DMS 273 (cell line): ENCODE data around the gene SNRPA.
"Not testable (repeated sequence)": the region's sequence is repeated elsewhere in the genome, so short reads cannot be mapped to it uniquely, and the experiment has no call there.

Experiments
- DNase-seq: peaks from one replicate; lab custom pipeline; 2025; ENCODE audit not compliant: unreplicated experiment; lab: John Stamatoyannopoulos, UW

SNRPA gene

GRCh38 chr19:40721140-40721486 is 29.9 kb upstream of the SNRPA start:
- DNase-seq: no peak

GRCh38 chr19:40721936-40722661 is 28.9 kb upstream of the SNRPA start:
- DNase-seq: no peak

DNA sequence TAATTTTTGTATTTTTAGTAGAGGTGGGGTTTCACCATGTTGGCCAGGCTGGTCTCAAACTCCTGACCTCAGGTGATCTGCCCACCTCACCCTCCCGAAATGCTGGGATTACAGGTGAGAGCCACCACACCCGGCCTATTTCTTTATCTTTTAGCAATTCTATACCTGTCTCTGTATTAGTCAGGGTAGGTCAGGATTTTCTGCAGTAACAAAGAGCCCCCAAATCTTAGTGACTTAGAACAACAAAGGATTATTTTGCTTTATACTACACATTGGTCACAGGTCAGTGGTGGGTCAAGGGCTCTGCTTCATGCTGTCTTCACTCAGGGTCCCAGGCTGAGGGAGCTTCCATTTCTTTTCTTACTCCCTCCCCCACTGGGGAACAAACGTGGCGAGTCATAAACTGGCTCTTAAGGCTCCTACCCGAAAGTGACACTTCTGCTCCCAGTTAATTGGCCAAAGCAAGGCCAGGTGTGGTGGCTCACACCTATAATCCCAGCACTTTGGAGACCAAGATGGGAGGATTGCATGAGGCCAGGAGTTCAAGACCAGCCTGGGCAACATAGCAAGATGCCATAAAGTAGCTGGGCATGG is 27.2 kb upstream of the SNRPA start:
- DNase-seq: no peak

DNA sequence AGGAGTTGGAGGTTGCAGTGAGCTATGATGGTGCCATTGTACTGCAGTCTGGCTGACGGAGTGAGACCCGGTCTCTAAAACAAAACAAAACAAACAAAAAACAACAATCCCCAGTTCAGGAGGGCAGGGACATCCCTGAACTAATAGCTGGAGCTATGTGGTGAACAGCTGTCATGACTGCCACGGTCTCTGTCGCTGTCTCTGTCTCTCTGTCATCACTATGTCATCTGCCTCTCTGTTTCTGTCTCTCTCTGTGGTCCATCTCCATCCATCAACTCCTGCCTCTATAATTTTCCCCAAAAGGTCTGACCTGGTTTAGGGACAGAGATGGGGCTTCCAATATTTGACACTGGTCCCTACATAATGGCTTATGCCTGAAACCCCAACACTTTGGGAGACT is 26.7 kb upstream of the SNRPA start:
- DNase-seq: no peak

- no peak for DNase-seq
Measured at GRCh38 chr19:40724855-40725254, 26.1 kb upstream of the SNRPA start.

DNA sequence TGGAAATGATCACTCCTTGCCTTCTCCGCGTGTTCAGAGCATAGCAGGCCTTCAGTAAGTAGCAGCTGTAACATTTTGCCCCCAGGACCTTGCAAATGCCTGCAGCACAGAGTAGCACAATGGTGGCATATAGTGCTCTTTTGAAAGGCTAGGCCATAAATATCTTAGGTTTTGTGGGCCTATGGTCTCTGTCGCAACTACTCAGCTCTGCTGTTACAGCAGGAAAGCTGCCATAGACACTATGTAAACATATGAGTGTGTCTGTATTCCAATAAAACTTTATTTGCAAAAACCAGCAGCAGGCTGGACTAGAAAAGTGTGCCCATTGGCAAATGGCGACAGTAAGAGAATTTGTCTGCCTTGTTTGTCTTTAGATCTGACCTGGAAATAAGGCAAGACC is 24.7 kb upstream of the SNRPA start:
- DNase-seq: no peak

DNA sequence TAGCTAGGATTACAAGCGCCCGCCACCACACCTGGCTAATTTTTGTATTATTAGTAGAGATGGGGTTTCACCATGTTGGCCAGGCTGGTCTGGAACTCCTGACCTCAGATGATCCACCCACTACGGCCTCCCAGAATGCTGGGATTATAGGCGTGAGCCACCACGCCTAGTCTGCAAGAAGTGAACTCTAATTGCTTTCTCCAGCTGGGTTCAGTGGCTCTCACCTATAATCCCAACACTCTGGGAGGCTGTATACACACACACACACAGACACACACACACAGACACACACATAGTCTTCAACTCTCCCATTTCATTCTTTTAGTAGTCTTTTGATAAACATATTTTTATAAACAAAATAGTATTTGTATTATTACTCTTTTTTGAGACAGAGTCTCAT is 20.9 kb upstream of the SNRPA start:
- not testable (repeated sequence) for DNase-seq

DNA sequence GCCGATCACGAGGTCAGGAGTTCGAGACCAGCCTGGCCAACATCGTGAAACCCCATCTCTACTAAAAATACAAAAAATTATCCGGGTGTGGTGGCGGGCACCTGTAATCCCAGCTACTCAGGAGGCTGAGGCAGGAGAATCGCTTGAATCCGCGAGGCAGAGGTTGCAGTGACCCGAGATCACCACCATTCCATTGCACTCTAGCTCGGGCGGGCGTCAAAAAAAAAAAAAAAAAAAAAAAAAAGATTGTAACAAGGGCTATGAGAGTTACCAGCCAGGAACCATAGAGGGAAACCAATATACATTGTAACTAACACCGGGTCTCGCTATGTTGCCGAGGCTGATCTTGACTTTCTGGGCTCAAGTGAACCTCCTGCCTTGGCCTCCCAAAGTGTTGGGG is 18.7 kb upstream of the SNRPA start:
- DNase-seq: not testable (repeated sequence)

DNA sequence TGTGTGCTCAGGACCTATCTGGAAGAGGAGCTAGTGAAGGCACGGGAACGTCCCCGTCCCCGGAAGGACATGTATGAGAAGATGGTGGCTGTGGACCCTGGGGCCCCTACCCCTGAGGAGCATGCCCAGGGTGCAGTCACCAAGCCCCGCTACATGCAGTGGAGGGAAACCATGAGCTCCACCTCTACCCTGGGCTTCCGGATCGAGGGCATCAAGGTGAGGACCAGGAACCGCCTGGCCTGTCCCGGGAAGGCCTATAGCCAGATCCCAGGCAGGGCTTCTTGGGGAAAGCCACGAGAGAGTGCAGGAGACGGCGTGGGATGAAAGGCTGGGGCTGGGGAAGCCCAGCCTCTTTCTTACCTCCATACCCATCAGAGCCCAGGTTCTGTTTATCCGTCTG is 17.9 kb upstream of the SNRPA start:
- no peak for DNase-seq

GRCh38 chr19:40735013-40735771 is 15.8 kb upstream of the SNRPA start:
- DNase-seq: no peak

DNA sequence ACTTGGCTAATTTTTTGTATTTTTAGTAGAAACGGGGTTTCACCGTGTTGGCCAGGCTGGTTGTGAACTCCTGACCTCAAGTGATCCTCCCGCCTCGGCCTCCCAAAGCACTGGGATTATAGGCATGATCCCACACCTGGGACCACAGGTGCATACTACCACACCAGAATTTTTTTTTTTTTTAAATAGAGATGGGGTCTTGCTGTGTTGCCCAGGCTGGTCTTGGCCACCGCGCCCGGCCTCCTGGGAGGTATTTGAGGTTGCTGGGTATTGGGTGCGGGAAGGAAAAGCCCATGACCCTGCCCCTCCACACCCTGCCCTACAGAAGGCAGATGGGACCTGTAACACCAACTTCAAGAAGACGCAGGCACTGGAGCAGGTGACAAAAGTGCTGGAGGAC is 14.3 kb upstream of the SNRPA start:
- DNase-seq: no peak

DNA sequence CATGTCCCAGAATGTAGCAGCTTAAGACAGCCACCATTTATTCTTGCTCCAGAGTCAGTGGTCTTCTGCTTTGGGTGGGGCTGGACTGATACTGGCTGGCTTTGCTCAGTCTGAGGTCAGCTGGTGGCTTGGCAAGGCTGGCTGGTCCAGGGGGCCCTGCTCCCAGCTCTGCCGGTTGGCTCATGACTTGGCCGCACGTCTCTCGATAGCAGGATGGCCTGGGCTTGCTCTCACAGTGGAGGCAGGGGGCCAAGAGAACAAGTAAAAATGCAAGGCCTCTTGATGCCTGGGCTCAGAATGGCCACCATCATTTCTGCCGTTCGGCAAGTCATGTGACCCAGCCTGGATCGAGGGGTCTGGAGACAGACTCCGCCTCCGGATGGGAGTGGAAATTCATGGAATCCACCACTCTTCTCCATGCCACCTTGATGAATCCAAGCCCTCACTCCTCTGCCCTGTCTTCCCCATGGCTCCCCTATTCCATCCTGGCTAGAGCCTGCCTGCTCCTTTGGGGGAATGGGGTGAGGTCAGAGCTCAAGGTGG is 13.8 kb upstream of the SNRPA start:
- no peak for DNase-seq

DNA sequence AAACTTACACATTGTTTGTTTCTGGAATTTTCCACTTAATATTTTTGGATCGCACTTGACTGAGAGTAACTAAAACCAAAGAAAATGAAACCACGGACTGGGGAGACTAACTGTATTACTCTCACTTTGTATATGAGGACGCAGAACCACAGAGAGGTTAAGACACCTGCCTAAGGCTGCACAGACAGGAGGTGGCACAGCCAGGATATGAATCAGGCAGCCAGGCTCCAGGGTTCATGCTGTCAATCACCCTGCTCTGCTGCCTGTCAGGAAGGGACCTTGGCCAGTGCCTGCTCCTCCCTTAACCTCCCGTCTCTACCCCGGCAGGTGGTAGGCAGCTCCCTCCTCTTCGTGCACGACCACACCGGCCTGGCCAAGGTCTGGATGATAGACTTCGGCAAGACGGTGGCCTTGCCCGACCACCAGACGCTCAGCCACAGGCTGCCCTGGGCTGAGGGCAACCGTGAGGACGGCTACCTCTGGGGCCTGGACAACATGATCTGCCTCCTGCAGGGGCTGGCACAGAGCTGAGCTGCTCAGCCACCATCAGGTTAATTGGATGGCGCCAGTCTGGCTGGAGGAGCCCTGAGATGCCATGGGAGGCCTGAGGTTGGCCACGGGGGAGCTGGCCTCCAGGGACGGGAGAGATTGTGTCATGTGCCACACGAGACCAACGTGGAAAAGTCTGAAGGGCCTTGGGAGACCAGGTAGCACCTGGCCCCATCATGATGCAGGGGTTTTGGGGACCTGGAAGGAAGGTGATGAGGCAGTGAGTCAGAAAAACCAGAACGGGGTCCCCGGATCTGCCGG is 11.8 kb upstream of the SNRPA start:
- DNase-seq: no peak

GRCh38 chr19:40739871-40740703 is 10.9 kb upstream of the SNRPA start:
- no peak for DNase-seq

- no peak for DNase-seq
Measured at GRCh38 chr19:40740747-40741146, 10.3 kb upstream of the SNRPA start.

DNA sequence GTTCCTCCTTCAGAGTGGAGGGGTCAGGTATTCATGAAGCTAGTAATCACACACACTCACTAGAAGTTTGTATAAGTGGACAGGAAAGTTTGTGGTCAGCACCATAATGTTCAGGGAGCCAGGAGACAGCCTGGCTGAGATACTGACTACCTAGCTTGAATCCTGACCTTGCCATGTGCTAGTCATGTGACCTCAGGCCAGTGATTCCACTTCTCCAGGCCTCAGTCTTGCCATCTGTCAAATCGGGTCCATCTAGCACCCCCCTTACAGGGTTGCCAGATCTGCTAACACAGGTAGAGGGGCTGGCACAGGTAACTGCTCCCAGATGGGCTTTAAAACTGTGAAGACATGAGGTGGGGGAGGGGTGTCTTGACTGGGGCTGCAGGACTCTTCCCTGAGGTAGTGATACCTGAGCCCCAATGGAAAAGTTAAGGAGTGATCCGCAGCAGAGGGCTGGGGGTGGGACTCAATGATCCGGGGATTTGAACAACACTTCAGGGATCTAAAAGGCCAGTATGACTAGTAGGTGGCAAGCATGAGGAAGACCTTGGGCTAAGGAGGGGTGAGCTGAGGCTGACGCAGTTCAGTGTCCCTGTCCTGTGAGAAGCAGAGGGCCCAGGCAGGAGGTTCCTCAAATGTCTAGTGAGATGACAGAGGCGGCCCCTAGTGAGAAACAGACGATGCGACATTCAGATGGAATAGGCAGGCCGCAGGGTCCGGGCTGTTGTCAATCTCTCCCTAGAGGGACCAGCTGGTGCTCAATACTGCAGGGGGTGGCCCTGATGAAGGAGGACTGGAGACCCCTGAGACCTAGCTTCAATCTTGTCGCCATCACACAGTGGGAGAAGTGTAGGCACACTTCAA is 9.2 kb upstream of the SNRPA start:
- no peak for DNase-seq

DNA sequence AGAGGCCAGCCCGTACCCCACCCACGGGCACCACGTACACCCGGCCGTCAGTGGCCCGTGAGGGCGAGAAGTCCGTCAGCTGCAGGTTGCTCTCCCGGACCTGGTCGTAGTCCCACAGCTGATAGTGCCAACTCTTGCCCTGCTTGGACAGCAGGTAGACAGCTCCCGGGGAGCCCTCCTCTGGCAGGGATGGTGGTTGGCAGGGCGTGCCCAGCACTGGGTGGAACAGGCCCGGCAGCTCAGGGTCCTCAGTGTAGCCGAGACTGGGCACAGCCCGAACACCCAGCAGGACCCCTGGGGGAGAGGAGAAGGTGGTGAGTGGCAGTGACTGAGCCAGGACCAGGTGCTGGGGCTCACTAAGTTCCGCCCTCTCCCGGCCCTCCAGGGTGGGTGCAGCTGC is 8.5 kb upstream of the SNRPA start:
- no peak for DNase-seq

GRCh38 chr19:40742886-40743285 is 8.1 kb upstream of the SNRPA start:
- no peak for DNase-seq

- no peak for DNase-seq
Measured at GRCh38 chr19:40743926-40744325, 7.1 kb upstream of the SNRPA start.
